Neural cell (in vitro differentiated cells): ENCODE results near the gene MYB. TPM values are rescaled to one million over a fixed set of nuclear protein-coding genes. Genes with fewer than 3 reads are reported as not detected.

Source experiments
- H2AFZ ChIP-seq: fragments of 200-600, 300-800 bp; sonication (generic), shearing (Covaris generic); 2 replicates; pipeline ENCODE4 v1.6.0; 2014; ENCODE audit warnings: low read depth, mild to moderate bottlenecking, antibody characterized with exemption, low read length, moderate library complexity
- H3F3A ChIP-seq: fragments of 200-600 bp; shearing (Covaris generic); 2 replicates; pipeline ENCODE4 v1.6.1; 2016; ENCODE audit warnings: mild to moderate bottlenecking, moderate library complexity, mixed read lengths, antibody characterized with exemption, low read length; ENCODE audit not compliant: insufficient read depth, poor library complexity, severe bottlenecking
- H3K27ac ChIP-seq: fragments of 200-600, 300-800 bp; sonication (generic), shearing (Covaris generic); 2 replicates; pipeline ENCODE4 v1.5.1; 2014; ENCODE audit warnings: mild to moderate bottlenecking, low read length, moderate library complexity
- H3K27me3 ChIP-seq: fragments of 300-800, 200-600 bp; sonication (generic), shearing (Covaris generic); 2 replicates; pipeline ENCODE4 v1.6.0; 2014; ENCODE audit warnings: mild to moderate bottlenecking, low read depth, low read length, moderate library complexity; ENCODE audit not compliant: insufficient read depth
- H3K36me3 ChIP-seq: fragments of 300-800, 200-600 bp; sonication (generic), shearing (Covaris generic); 2 replicates; pipeline ENCODE4 v1.5.1; 2014; ENCODE audit warnings: mild to moderate bottlenecking, antibody characterized with exemption, low read length, moderate library complexity; ENCODE audit not compliant: insufficient read depth
- H3K4me2 ChIP-seq: fragments of 300-800, 200-600 bp; sonication (generic), shearing (Covaris generic); 2 replicates; pipeline ENCODE4 v1.6.0; 2014; ENCODE audit warnings: mild to moderate bottlenecking, low read length
- H3K4me3 ChIP-seq: fragments of 300-800, 200-600 bp; sonication (generic), shearing (Covaris generic); 2 replicates; pipeline ENCODE4 v1.5.1; 2014; ENCODE audit warnings: mild to moderate bottlenecking, low read length, moderate library complexity
- H3K79me2 ChIP-seq: fragments of 200-600 bp; shearing (Covaris generic); replicated peaks from 2 replicates; pipeline ENCODE4 v1.6.0; 2014; ENCODE audit warnings: mild to moderate bottlenecking, low read length, moderate library complexity; ENCODE audit not compliant: insufficient read depth
- H3K9ac ChIP-seq: fragments of 300-800, 200-600 bp; sonication (generic), shearing (Covaris generic); 2 replicates; pipeline ENCODE4 v1.6.1; 2016; ENCODE audit warnings: mild to moderate bottlenecking, low read length, mixed read lengths
- H3K9me2 ChIP-seq: fragments of 200-600 bp; shearing (Covaris generic); 2 replicates; pipeline ENCODE4 v1.6.1; 2016; ENCODE audit warnings: mild to moderate bottlenecking, low read length, mixed read lengths; ENCODE audit not compliant: insufficient read depth
- H3K9me3 ChIP-seq: fragments of 200-600, 300-800 bp; sonication (generic), shearing (Covaris generic); 2 replicates; pipeline ENCODE4 v1.6.1; 2016; ENCODE audit warnings: mild to moderate bottlenecking, mixed run types, low read length, moderate library complexity, mixed read lengths
- H4K20me1 ChIP-seq: fragments of 200-600 bp; shearing (Covaris generic); 2 replicates; pipeline ENCODE4 v1.6.1; 2016; ENCODE audit warnings: mild to moderate bottlenecking, mixed run types; ENCODE audit not compliant: insufficient read depth
- CTCF ChIP-seq: fragments of 450-650 bp; IDR thresholded peaks from 2 replicates; pipeline ENCODE4 v1.5.1; 2014; ENCODE audit warnings: antibody characterized with exemption, mild to moderate bottlenecking, moderate library complexity; ENCODE audit not compliant: poor library complexity, severe bottlenecking
- EP300 ChIP-seq: fragments of 450-650 bp; conservative IDR thresholded peaks from 2 replicates; pipeline ENCODE4 v1.6.1; 2014; ENCODE audit warnings: antibody characterized with exemption, mild to moderate bottlenecking, moderate library complexity; ENCODE audit not compliant: poor library complexity, severe bottlenecking
- EZH2 ChIP-seq: fragments of 200-600, 300-800 bp; shearing (Covaris generic), sonication (generic); IDR thresholded peaks from 2 replicates; pipeline ENCODE4 v1.6.1; 2014; ENCODE audit warnings: antibody characterized with exemption, low read length, borderline replicate concordance, mild to moderate bottlenecking; ENCODE audit not compliant: insufficient read depth, poor library complexity, severe bottlenecking
- MXI1 ChIP-seq: fragments of 450-650 bp; conservative IDR thresholded peaks from 2 replicates; pipeline ENCODE4 v1.6.1; 2014; ENCODE audit warnings: antibody characterized with exemption, mild to moderate bottlenecking; ENCODE audit not compliant: poor library complexity, severe bottlenecking
- POLR2AphosphoS5 ChIP-seq: IDR thresholded peaks from 2 replicates; pipeline ENCODE4 v1.6.1; 2012
- RAD21 ChIP-seq: fragments of 450-650 bp; conservative IDR thresholded peaks from 2 replicates; pipeline ENCODE4 v1.6.1; 2014; ENCODE audit warnings: antibody characterized with exemption, mild to moderate bottlenecking, moderate library complexity
- SMC3 ChIP-seq: fragments of 450-650 bp; conservative IDR thresholded peaks from 2 replicates; pipeline ENCODE4 v1.6.1; 2014; ENCODE audit warnings: antibody characterized with exemption, mild to moderate bottlenecking, moderate library complexity; ENCODE audit not compliant: poor library complexity
- TAF1 ChIP-seq: IDR thresholded peaks from 2 replicates; pipeline ENCODE4 v1.6.1; 2012; ENCODE audit warnings: low read depth
- polyA plus RNA-seq: library from polyadenylated mRNA; depleted of rRNA; stranded (reverse); fragments of >200 nt; gene quantifications from 2 replicates; pipeline ENCODE4 v1.2.3, GENCODE V29; 2014
- TF ChIP-seq, protein P1 (sequence below): IDR thresholded peaks from 2 replicates; pipeline ENCODE4 v1.6.1; 2012; ENCODE audit warnings: borderline replicate concordance

Gene MYB
- polyA plus RNA-seq, 1 donor from 2014 or later, result 4.0 TPM

- no peaks in the 10 kb centered on the region for H4K20me1 ChIP-seq
- no peak for TF ChIP-seq EP300
- H3K27me3 ChIP-seq, result no peaks in the 10 kb centered on the region
- H3K9me2 ChIP-seq, result no peaks in the 10 kb centered on the region
- no peak overlapping the region for H2AFZ ChIP-seq
- H3F3A ChIP-seq, result no peaks in the 10 kb centered on the region
- H3K27ac ChIP-seq, result no peak overlapping the region
- H3K9ac ChIP-seq, result no peak overlapping the region
- no peaks in the 10 kb centered on the region for H3K79me2 ChIP-seq
- H3K9me3 ChIP-seq, result no peaks in the 10 kb centered on the region
- H3K4me2 ChIP-seq, result no peak overlapping the region
- H3K36me3 ChIP-seq, result no peaks in the 10 kb centered on the region
- no peak overlapping the region for H3K4me3 ChIP-seq
Observed at GRCh38 chr6:135173242-135173988, 7.7 kb upstream of the MYB start.

- no peak overlapping the region for H3K9ac ChIP-seq
- no peaks in the 10 kb centered on the region for H3K36me3 ChIP-seq
- H3K27ac ChIP-seq, result no peak overlapping the region
- H3K4me2 ChIP-seq, result no peak overlapping the region
- H3F3A ChIP-seq, result no peaks in the 10 kb centered on the region
- no peaks in the 10 kb centered on the region for H3K79me2 ChIP-seq
- H3K9me2 ChIP-seq, result no peaks in the 10 kb centered on the region
- no peaks in the 10 kb centered on the region for H3K27me3 ChIP-seq
- TF ChIP-seq CTCF, result no peak
- TF ChIP-seq MXI1, result no peak
- TF ChIP-seq, protein P1, sequence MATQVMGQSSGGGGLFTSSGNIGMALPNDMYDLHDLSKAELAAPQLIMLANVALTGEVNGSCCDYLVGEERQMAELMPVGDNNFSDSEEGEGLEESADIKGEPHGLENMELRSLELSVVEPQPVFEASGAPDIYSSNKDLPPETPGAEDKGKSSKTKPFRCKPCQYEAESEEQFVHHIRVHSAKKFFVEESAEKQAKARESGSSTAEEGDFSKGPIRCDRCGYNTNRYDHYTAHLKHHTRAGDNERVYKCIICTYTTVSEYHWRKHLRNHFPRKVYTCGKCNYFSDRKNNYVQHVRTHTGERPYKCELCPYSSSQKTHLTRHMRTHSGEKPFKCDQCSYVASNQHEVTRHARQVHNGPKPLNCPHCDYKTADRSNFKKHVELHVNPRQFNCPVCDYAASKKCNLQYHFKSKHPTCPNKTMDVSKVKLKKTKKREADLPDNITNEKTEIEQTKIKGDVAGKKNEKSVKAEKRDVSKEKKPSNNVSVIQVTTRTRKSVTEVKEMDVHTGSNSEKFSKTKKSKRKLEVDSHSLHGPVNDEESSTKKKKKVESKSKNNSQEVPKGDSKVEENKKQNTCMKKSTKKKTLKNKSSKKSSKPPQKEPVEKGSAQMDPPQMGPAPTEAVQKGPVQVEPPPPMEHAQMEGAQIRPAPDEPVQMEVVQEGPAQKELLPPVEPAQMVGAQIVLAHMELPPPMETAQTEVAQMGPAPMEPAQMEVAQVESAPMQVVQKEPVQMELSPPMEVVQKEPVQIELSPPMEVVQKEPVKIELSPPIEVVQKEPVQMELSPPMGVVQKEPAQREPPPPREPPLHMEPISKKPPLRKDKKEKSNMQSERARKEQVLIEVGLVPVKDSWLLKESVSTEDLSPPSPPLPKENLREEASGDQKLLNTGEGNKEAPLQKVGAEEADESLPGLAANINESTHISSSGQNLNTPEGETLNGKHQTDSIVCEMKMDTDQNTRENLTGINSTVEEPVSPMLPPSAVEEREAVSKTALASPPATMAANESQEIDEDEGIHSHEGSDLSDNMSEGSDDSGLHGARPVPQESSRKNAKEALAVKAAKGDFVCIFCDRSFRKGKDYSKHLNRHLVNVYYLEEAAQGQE, result no peak
- TF ChIP-seq SMC3, result no peak
- no peak for TF ChIP-seq RAD21
- no peak for TF ChIP-seq EP300
- TF ChIP-seq EZH2, result no peak
- no peak for TF ChIP-seq TAF1
- TF ChIP-seq POLR2AphosphoS5, result no peak
- H3K4me3 ChIP-seq, result no peak overlapping the region
- no peaks in the 10 kb centered on the region for H4K20me1 ChIP-seq
- H2AFZ ChIP-seq, result no peak overlapping the region
- no peaks in the 10 kb centered on the region for H3K9me3 ChIP-seq
Observed at GRCh38 chr6:135173989-135174484, 7.1 kb upstream of the MYB start.
